T-helper 22 cell (primary cell): ENCODE results near the gene RELN.

Source experiments
- DNase-seq: peaks from one replicate; pipeline ENCODE4 v3.0.0-alpha.2; 2020; ENCODE audit warnings: low read depth

RELN gene

GRCh38 chr7:103894656-103895596 is 94.5 kb downstream of the RELN start:
- no peak for DNase-seq

DNA sequence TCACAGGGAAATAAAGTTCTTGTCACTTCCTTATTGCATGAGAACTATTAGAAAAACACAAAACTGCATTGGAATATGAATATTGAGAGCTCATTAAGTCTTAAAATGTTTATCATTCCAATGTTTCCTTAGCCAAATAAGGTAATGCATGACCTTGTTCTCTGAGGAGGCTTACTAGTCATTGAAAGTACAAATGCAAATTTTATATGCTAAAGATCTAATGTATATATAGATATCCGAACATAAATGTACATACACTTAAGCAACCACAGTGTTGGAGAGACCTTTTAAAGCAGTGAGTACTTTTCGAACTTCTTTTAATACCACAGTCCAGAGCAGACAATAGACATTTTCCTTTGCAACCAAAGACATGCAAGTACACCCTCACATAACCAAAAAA is 96.1 kb downstream of the RELN start:
- DNase-seq, result no peak

GRCh38 chr7:103889451-103889850 is 100.0 kb downstream of the RELN start:
- DNase-seq, result no peak

DNA sequence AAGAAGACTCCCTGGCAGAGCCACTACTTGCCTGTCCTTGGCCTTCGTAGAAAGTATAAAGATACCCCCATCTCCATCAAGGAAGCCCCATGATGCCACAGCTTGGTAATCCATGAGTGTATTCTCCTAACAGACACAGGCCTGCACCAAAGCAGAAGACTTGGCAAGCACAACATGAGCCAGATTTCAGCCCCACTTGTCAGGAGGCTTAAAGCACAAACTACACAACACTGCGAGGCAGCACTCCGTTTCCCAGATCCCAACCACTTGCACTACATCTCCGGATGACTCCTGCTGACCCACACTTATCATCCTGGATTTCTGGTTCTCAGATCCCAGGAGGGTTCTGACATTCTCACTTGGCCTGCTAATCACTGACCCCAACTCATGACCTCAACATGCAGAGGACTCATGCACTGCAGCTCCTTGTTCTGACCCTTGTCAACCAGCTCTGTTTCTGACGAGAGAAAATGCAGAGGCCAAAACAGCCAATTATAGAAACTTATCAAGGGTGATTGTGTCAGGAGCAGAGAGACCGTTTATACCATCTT is 100.8 kb downstream of the RELN start:
- DNase-seq, result no peak

- DNase-seq, result no peak
Measured at GRCh38 chr7:103887853-103888602, 101.4 kb downstream of the RELN start.

DNA sequence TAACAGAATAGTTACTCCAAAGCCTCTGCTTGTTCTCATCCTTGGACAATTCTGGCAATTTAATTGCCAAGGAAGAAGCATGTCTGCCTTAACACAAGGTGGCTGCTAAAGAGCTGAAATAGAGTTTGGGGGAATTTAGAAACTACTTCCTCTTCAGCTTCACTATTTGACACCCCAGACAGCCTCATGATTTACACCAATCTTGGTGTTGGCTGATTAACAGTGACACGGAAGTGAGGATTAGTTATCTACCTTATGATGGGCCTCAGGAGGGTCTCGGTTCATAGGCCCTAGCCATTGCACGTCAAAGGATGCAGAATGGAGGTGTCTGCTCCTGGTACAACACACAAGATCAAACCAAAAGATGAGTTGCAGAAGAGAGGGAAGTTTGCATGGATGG is 102.4 kb downstream of the RELN start:
- DNase-seq, result no peak

GRCh38 chr7:103879928-103880600 is 109.4 kb downstream of the RELN start:
- DNase-seq, result no peak

DNA sequence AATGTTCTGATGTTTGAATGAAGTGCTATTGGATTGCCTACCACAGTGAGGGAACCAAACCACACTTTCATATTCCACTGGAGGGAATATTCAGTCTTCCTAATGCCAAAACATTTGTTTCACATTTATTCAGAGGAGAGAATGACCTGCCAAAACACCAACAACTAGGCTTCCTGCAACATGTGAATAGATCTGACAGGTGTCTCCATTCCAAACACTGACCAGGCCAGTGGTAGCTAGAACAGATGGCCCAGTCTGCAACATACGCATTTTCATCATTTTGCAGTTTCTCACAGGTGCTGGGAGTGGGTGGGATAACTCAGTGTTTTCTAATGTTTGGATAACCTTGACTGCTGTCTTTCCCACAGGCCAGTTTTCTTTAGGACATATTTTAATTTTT is 110.0 kb downstream of the RELN start:
- no peak for DNase-seq

- DNase-seq, result no peak
Measured at GRCh38 chr7:103877565-103877964, 111.9 kb downstream of the RELN start.

DNA sequence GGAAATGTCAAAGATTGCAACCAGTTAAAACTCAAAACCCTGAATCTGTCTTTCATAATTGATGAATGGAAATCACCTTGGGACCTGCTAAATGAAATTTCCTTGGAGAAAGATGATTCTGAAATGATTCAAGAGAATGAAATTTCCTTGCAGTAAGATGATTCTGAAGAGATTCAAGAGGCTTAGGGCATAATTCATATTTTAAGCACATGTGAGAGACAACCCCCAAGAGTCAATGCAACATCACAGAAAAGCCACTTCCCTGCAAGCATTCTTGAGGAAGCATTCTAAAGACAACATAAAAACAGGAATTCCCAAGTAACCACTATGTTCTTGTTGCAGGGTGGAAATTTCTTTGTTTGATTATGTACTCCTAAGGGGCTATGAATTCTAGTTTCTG is 113.7 kb downstream of the RELN start:
- no peak for DNase-seq

DNA sequence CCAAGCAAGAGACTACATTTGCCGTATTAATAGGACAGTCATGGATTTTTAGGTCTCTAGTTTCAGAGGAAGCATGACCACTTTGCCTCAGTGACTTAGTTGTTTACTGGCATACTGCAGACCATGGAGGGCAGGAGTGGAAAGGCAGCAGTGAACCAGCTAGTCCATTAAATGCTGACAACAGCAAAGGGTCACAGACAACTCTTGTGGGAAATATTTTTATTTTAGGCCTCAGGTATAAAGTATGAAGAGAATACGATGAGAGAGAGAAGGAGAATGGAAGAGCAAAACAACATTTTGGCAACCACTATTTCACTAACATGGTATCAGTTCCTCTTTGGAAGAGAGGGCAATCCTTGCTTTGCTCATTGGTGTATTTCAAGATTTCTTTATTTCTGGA is 118.0 kb downstream of the RELN start:
- DNase-seq, result no peak

GRCh38 chr7:103870664-103871063 is 118.8 kb downstream of the RELN start:
- DNase-seq, result no peak

GRCh38 chr7:103867874-103868273 is 121.6 kb downstream of the RELN start:
- DNase-seq, result no peak

DNA sequence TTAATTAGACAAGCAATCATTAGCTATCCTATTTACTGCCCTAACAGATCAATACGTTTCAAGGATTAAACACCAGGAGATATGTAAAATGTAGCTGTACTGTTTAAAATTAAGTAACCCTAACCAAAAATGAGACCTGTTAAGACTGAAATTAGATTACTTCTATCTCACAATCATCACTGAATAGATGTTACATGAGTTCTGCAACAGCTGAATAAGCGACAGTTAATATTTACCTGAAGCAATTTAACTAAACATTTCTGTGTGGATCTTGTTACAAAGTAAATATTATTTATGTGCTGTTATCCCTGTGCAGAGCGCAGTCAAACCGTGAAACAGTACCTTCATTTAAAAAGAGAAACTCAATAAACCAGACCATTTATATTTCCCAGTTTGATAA is 122.5 kb downstream of the RELN start:
- no peak for DNase-seq

DNA sequence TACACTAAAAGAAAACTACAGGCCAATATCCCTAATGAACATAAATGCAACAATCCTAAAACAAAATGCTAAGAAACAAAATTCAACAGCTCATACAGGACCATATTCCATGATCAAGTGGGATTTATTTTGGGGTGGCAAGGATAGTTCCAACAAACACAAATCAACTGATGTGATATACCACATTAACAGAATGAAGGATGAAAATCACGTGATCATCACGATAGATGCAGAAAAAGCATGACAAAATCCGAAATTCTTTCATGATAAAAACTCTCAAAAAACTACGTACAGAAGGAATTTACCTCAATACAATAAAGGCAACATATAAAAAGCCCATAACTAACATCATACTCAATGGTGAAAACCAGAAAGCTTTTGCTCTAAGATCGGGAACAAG is 124.0 kb downstream of the RELN start:
- DNase-seq, result no peak

DNA sequence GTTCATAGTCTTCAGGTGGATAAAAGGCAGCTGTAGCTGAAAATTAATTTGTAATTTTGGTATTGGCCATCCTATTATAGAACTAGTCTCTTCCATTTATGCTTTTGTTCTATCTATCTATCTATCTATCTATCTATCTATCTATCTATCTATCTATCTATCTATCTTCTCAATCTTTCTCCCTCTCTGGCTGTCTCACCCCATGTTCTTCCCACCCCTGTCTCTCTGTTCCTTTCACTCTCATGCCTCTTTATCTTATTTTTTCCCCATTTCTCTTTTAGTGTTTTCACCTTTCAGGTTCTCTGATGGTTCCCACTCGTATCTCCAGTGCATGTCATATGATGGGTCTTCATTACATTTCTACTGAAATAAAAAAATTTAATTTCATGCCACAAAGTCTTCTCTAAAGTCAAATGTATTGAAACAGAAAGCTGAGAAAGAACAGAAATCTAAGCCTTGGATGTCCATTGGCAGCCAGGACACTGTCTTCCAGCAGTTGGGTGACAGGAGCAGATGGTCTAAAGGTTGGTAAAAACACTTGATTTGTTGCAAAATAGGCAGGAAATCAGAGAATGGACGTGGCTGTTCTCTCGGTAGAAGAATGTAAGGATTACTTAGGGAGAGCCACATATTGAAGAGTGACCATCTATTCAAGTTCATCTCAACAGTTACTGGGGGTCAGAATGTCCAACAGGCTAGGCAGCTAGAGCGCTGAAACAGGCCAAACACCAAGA is 127.0 kb downstream of the RELN start:
- DNase-seq, result no peak

- no peak for DNase-seq
Measured at GRCh38 chr7:103859709-103860108, 129.7 kb downstream of the RELN start.

GRCh38 chr7:103857435-103857834 is 132.0 kb downstream of the RELN start:
- no peak for DNase-seq

DNA sequence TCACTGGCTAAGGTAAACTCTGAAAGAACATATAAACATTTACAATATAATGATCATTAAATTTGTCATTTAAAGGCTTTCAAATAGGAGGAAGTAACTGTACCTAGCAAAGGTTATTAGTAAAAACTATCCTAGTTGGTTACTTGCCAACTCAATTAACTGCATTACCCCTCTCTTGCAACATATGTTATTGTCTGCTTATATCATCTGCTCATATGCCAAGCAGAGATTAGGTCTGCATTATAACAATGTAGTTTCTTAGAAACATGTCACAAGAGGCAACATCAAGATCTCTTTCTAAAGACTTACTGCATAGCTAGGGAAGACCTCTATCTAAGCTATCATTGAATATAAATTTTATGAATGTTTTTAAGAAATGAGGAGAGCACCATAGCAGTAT is 132.5 kb downstream of the RELN start:
- no peak for DNase-seq

GRCh38 chr7:103855671-103856070 is 133.8 kb downstream of the RELN start:
- DNase-seq, result no peak

- DNase-seq, result no peak
Measured at GRCh38 chr7:103854611-103855010, 134.8 kb downstream of the RELN start.

DNA sequence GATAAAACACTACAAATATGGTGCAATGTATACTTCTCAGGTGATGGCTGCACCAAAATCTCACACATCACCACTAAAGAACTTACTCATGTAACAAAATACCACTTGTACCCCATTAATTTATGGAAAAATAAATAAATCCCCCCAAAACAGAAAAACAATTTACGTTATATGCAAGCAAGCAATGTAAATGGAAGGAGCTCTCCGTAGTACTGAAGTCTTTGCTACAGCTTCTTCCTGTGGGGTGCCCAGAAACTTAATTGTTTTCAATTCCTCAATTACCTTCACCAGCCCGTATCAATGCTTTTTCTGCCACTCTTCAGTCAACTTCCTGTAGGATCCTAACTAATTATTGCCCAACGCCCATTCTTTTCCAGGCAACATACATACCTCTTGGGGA is 138.1 kb downstream of the RELN start:
- no peak for DNase-seq
